PC-9 (cell line): ENCODE data around the gene FUNDC2.

ENCODE experiments used
- CTCF ChIP-seq: fragments of 200-600 bp; sonication (generic); conservative IDR thresholded peaks from 2 replicates; pipeline ENCODE4 v1.6.1; 2017; ENCODE audit warnings: mixed run types, antibody characterized with exemption, mild to moderate bottlenecking, moderate library complexity
- EZH2 ChIP-seq: fragments of 200-600 bp; sonication (generic); IDR thresholded peaks from 2 replicates; pipeline ENCODE4 v1.8.0; 2017; ENCODE audit warnings: antibody characterized with exemption, low read depth

- TF ChIP-seq CTCF (no peak), EZH2 (no peak)
Measured at GRCh38 chrX:155070663-155070974, 44.0 kb downstream of the FUNDC2 start.
